K562 (cell line): ENCODE measurements around the gene LEPR. TPM values are rescaled to one million over a fixed set of nuclear protein-coding genes. Genes with fewer than 3 reads are reported as not detected.
A peak's percentile ranks its signal among the peaks of the same experiment; 100 is the strongest.

Experiments
- CXXC5 ChIP-seq: fragments of 250-450 bp; sonication (Bioruptor Pico); IDR thresholded peaks from 2 replicates; pipeline ENCODE4 v1.8.0; 2022; ENCODE audit warnings: inconsistent platforms, mild to moderate bottlenecking, moderate library complexity
- DLX4 ChIP-seq: fragments of 250-450 bp; sonication (Bioruptor Pico); IDR thresholded peaks from 2 replicates; pipeline ENCODE4 v1.6.1; 2021; ENCODE audit warnings: mild to moderate bottlenecking
- EP400 ChIP-seq: fragments of 450-650 bp; IDR thresholded peaks from 2 replicates; pipeline ENCODE4 v1.6.1; 2017; ENCODE audit warnings: antibody characterized with exemption, mild to moderate bottlenecking, moderate library complexity
- KDM4B ChIP-seq, 2 experiments: fragments of 450-650 bp in 1 of 2; sonication (generic) in 1 of 2; IDR thresholded peaks; 2 replicates each; pipeline ENCODE4 v1.6.1; 2016 to 2017; ENCODE audit warnings: borderline replicate concordance in 2 of 2, antibody characterized with exemption in 1 of 2, low read depth in 1 of 2, mild to moderate bottlenecking in 1 of 2
- MEF2A ChIP-seq: IDR thresholded peaks from 2 replicates; pipeline ENCODE4 v1.6.1; 2011; ENCODE audit warnings: low read depth, mild to moderate bottlenecking, low read length, moderate library complexity; ENCODE audit not compliant: control insufficient read depth
- POLR2AphosphoS2 ChIP-seq: IDR thresholded peaks from 2 replicates; pipeline ENCODE4 v1.6.1; 2012; ENCODE audit warnings: low read length, improper control_type of control experiment
- REST ChIP-seq, 2 experiments: fragments of 450-650 bp; formaldehyde crosslinking in 1 of 2; IDR thresholded peaks; 2 replicates each; pipeline versions ENCODE4 v1.4.0 to v1.6.1; 2014 to 2020; ENCODE audit warnings: mild to moderate bottlenecking in 2 of 2, borderline replicate concordance in 1 of 2, low read depth in 1 of 2
- SMAD4 ChIP-seq: fragments of 250-450 bp; sonication (Bioruptor Pico); conservative IDR thresholded peaks from 2 replicates; pipeline ENCODE4 v1.8.0; 2021; ENCODE audit warnings: inconsistent platforms, mild to moderate bottlenecking, moderate library complexity
- ZBTB49 ChIP-seq: sonication (generic); formaldehyde crosslinking; IDR thresholded peaks from 2 replicates; pipeline ENCODE4 v1.8.0; 2022; ENCODE audit warnings: missing genetic modification reagents, mild to moderate bottlenecking, borderline replicate concordance
- ZNF184 ChIP-seq: sonication (generic); formaldehyde crosslinking; IDR thresholded peaks from 2 replicates; pipeline ENCODE4 v1.5.0; 2020; ENCODE audit warnings: missing genetic modification reagents
- polyA plus RNA-seq, 8 experiments: library from polyadenylated mRNA; depleted of rRNA in 4 of 8; stranded (reverse) in 5 of 8; unstranded in 3 of 8; fragments of >200 nt; fragmentation: Nextera tagmentation in 2 of 8; fragmentation: Illumina TruSeq in 1 of 8; extraction: Ambion mirVana in 2 of 8; extraction: Trizol in 1 of 8; gene quantifications; 2 replicates each; pipeline versions ENCODE4 v1.2.1 to v1.2.3, GENCODE V29; 2011 to 2014; ENCODE audit warnings: inconsistent platforms in 1 of 8, missing spikeins in 1 of 8
- total RNA-seq, 7 experiments: library from RNA; depleted of rRNA in 6 of 7; stranded (reverse); fragments of >200 nt in 6 of 7; fragmentation: Illumina TruSeq in 2 of 7; extraction: Trizol in 2 of 7; gene quantifications; 2 replicates each; pipeline versions ENCODE4 v1.2.1 to v1.2.3, GENCODE V29; 2011 to 2021; ENCODE audit warnings: low replicate concordance in 1 of 7
- TF ChIP-seq, protein P1 (sequence below): fragments of 250-450 bp; sonication (Bioruptor Pico); IDR thresholded peaks from 2 replicates; pipeline ENCODE4 v1.4.0; 2020; ENCODE audit warnings: mild to moderate bottlenecking

The LEPR gene
- total and polyA plus RNA-seq, 9 of the 15 experiments (the other 6 are each of a cell fraction or from before 2014, with no cell fraction given): 12.2 to 111 (median 43.1) TPM

DNA sequence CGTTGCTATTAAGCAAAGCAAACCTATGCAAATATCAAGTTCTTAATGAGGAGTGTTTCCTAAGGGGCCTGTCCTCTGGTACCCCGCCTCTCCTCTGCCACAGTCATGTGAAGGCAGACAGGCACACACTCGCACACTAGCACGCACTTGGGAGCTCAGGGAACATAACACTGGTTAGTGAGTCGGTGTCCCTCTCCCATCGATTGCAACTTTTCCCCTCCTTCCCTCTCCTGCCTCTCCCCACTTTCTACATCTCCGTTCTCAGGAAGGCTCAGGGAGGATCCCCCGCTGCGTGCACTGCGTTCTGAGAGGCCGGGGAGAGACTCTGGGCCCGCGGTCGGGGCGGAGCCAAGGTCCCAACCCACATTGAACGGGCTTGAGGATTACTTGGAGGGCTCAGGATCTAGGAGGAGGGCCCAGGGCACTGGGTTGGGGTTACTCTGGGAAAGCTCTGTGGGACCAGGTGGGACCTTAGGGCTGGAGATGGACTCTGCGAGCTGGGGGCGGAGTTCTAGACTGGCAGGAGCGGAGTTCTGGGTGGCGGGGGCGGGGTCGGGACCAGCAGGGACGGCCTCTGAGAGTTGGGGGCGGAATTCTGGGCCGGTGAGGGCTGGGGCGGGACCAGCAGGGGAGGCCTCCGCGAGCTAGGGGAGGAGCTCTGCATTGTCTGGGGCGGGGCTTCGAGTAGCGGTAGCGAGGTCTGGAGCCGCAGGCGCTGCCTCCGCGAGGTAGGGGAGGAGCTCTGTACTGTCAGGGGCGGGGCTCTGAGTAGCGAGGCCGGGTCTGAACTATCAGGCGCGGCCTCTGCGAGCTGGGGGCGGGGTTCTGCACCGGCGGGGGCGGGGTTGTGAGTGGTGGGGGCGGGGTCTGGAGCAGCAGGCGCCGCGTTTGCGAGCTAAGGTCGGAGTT is 533 bp upstream of the LEPR start (continued):
- TF ChIP-seq EP400 (peak; percentile 2; the same call in 1 of the 2 replicates), KDM4B (IDR thresholded peaks at IDR 0.05; ENCODE audit: borderline replicate concordance in 2 of 2, low read depth in 1 of 2) (no peak), MEF2A (no peak), CXXC5 (CRISPR knock-in tag) (peak; percentile 75), SMAD4 (CRISPR knock-in tag) (no peak), ZBTB49 (CRISPR knock-in tag) (no peak), REST (IDR thresholded peaks at IDR 0.05; ENCODE audit: borderline replicate concordance) (no peak), REST (CRISPR knock-in tag; IDR thresholded peaks at IDR 0.05; ENCODE audit: low read depth) (0 out of 2 replicates have a peak, but pooled peaks have one; percentile 21), ZNF184 (CRISPR knock-in tag) (no peak), DLX4 (CRISPR knock-in tag) (no peak), POLR2AphosphoS2 (peak; percentile 55)
- TF ChIP-seq, protein P1, sequence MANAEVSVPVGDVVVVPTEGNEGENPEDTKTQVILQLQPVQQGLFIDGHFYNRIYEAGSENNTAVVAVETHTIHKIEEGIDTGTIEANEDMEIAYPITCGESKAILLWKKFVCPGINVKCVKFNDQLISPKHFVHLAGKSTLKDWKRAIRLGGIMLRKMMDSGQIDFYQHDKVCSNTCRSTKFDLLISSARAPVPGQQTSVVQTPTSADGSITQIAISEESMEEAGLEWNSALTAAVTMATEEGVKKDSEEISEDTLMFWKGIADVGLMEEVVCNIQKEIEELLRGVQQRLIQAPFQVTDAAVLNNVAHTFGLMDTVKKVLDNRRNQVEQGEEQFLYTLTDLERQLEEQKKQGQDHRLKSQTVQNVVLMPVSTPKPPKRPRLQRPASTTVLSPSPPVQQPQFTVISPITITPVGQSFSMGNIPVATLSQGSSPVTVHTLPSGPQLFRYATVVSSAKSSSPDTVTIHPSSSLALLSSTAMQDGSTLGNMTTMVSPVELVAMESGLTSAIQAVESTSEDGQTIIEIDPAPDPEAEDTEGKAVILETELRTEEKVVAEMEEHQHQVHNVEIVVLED (CRISPR knock-in tag): no peak
